Measurements from ENCODE around the gene TBC1D22A.

GRCh38 chr22:46994265-46994664 is 231.8 kb downstream of the TBC1D22A start:
- TF ChIP-seq CTCF (optimal IDR thresholded peaks at IDR 0.05 in 1 of 3, IDR thresholded peaks at IDR 0.05 in 1 of 3, conservative IDR thresholded peaks at IDR 0.05 in 1 of 3; ENCODE audit: extremely low read depth in 1 of 3, insufficient read depth in 2 of 3, low read length in 3 of 3): no peak
- no peak for TF ChIP-seq EZH2 (IDR thresholded peaks at IDR 0.05; ENCODE audit: low read length)

Measured in keratinocyte (primary cell).